ENCODE data around the gene INO80. TPM values are rescaled to one million over a fixed set of nuclear protein-coding genes. Genes with fewer than 3 reads are reported as not detected.
A peak's percentile ranks its signal among the peaks of the same experiment; 100 is the strongest.

INO80 gene
- total RNA-seq, 2 experiments from 2014 or later: 21.8 to 22.1 TPM

DNA sequence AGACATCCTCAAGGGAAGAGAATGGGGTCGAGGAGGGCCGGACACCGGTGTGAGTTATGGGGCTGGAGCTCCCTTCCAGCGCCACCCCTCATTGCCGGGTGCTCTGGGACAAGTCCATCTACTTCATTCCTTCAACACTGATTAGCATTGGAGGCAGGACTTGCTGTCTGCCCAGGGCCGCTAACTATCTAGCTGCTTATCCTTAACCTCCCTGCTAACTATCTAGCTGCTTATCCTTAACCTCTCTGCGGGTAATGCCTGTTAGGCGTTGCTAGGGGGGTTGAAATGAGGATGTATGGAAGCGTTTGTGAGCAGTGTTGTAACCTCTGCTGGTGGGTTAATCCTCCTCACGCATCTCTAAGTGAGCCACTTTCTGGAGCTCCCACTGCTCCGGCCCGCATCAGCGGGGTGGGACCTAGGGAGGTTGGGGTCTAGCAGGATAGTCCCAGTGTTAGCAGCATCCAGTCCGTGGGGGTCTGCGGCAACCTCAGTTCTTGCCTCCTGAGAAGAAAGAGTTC, 173.7 kb downstream of the INO80 start:
- Mint-ChIP-seq H3K9me3 (no peaks in the 10 kb centered on the region), H3K4me1 (peaks cover 44% of the 10 kb centered on the region), H3K27ac (peak overlapping the region; percentile 55), H3K36me3 (ENCODE audit: low read depth) (no peaks in the 10 kb centered on the region), H3K27me3 (peaks cover 4% of the 10 kb centered on the region), H3K4me3 (peak overlapping the region; percentile 80)
- POLR2A ChIA-PET: interaction anchor here (0.7 to 3.1 kb wide), 10 partner anchors 10 to 390 kb away, joined by 3 to 50 read pairs (median 5); partner anchors contain the start of genes CHAC1, INO80, NUSAP1 and OIP5
- CTCF ChIA-PET: interaction anchor here (0.5 to 4.0 kb wide), 24 partner anchors 9 to 307 kb away, joined by 3 to 48 read pairs (median 5); partner anchors contain the start of genes CHAC1, CHP1, DLL4 and EXD1
- no peak for DNase-seq

DNA sequence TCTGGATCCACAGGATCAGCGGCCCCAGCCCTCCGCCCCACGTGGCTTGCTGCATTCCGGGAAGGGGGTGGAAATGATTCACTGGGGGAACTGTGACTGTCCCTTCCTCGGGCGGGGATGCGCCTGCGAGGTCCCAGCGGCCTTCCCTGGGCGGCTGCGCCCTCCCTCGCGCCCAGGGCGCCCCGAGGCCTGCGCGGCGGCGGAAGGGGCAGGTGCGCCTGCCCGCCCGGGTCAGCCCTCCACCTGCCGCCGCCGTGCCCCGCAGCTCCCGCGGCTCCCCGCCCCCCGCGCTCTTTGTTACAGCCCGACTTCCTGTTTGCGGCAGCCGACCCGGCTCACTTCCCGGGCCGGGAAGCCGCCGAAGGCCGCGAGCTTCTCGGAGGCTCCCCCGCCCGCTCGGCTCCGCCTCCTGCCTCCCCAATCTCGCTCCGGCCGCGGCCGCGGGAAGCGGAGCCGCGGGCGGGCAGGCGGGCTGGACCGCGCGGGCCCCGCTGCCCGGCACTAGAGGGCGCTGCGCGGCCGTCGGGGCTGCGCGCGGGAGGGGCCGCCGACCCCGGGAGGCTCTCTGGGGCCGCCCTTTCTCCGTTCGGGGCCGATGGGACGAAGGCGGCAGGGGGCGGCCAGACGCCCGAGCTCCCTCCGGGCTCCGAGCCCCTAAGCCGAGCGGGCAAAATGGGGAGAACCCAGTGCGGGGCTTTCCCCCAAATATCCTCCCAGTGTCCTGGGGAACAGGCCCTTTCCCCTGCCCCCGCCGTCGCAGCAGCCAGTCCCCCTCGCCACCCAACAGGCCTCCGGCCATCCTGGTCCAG, 174.3 kb downstream of the INO80 start:
- POLR2A ChIA-PET: interaction anchor here (1.0 to 3.1 kb wide), 10 partner anchors 9 to 391 kb away, joined by 3 to 50 read pairs (median 6); partner anchors contain the start of genes CHAC1, INO80, NUSAP1 and OIP5
- peaks cover 4% of the 10 kb centered on the region for H3K27me3 Mint-ChIP-seq
- CTCF ChIA-PET: interaction anchor here (0.6 to 4.0 kb wide), 28 partner anchors 8 to 662 kb away, joined by 3 to 48 read pairs (median 5); partner anchors contain the start of genes CHAC1, CHP1, DLL4 and EXD1
- H3K36me3 Mint-ChIP-seq (ENCODE audit: low read depth): no peaks in the 10 kb centered on the region
- no peak overlapping the region for H3K27ac Mint-ChIP-seq
- DNase-seq: peak; percentile 73
- H3K4me1 Mint-ChIP-seq: peaks cover 44% of the 10 kb centered on the region
- H3K9me3 Mint-ChIP-seq: no peaks in the 10 kb centered on the region
- H3K4me3 Mint-ChIP-seq: peak overlapping the region; percentile 80

DNA sequence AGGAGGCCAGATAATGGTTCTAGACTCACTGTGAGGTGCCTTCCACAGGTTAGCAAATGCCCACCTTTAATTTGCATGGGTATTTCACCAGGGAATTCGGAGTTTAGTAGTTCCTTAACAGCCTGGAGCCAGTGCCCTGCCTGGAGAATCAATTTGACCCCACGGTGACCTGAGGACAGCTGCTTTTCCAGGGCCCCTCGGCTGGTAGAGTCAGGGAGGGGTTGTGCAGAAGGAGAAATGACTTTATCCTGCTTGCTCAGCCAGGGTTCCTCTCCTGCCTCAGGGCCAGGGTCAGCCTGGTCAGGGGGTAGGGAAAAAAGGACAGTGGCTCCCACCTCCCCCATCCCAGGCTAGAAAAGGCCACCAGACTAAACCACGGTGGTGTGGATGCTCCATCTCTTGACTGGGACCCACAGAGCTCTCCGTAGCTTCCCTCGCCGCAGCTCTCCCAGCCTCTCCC, 175.0 kb downstream of the INO80 start:
- peak overlapping the region; percentile 27 for H3K4me3 Mint-ChIP-seq

DNA sequence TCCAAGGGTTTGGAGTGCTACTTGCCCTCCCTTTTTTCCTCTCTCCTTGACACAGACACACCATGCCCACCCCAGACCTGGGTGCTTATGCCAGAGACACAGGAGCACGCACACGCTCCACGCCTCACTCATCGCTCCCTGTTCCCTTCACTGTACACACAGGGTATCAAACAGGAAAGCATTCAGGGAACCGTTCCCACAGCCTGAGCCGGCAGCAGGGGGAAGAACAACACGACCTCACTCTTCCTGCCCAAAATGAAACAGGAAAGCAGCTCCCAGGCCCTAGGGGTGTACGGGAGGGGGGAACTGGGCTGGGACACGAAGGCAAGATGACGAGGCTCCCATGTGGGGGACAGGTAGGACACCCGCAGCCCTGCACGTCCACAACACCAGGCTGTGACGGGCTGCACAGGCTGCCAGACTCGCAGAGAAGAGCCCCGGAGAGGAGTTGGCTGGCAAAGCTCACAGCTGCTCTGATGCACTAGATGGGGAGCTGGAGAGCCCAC, 175.7 kb downstream of the INO80 start:
- Mint-ChIP-seq H3K4me1 (peaks cover 34% of the 10 kb centered on the region), H3K27me3 (peaks cover 3% of the 10 kb centered on the region), H3K36me3 (ENCODE audit: low read depth) (no peaks in the 10 kb centered on the region), H3K4me3 (peak overlapping the region; percentile 9), H3K27ac (peak overlapping the region; percentile 2), H3K9me3 (no peaks in the 10 kb centered on the region)
- POLR2A ChIA-PET: interaction anchor here (1.0 to 3.1 kb wide), 4 partner anchors 13 to 37 kb away, joined by 3 to 50 read pairs (median 6); partner anchors contain the start of gene CHAC1
- no peak for DNase-seq
- CTCF ChIA-PET: interaction anchor here (0.9 to 4.0 kb wide), 8 partner anchors 10 to 290 kb away, joined by 3 to 48 read pairs (median 8); partner anchors contain the start of genes CHAC1, CHP1 and EXD1

More for the DNA sequence above, 175.0 kb downstream of the INO80 start:
- Mint-ChIP-seq H3K4me1 (peaks cover 40% of the 10 kb centered on the region), H3K27me3 (peaks cover 3% of the 10 kb centered on the region), H3K27ac (no peak overlapping the region), H3K9me3 (no peaks in the 10 kb centered on the region), H3K36me3 (ENCODE audit: low read depth) (no peaks in the 10 kb centered on the region)
- no peak for DNase-seq
- CTCF ChIA-PET: interaction anchor here (0.6 to 4.0 kb wide), 22 partner anchors 8 to 663 kb away, joined by 3 to 48 read pairs (median 6); partner anchors contain the start of genes CHAC1, CHP1, DLL4 and EXD1
- POLR2A ChIA-PET: interaction anchor here (1.0 to 3.1 kb wide), 10 partner anchors 8 to 391 kb away, joined by 3 to 50 read pairs (median 6); partner anchors contain the start of genes CHAC1, INO80, NUSAP1 and OIP5

GRCh38 chr15:40938536-40938870, 177.6 kb downstream of the INO80 start:
- Mint-ChIP-seq H3K4me1 (peaks cover 23% of the 10 kb centered on the region), H3K9me3 (no peaks in the 10 kb centered on the region), H3K4me3 (no peak overlapping the region), H3K27me3 (peaks cover 4% of the 10 kb centered on the region), H3K36me3 (ENCODE audit: low read depth) (no peaks in the 10 kb centered on the region), H3K27ac (no peak overlapping the region)
- no peak for DNase-seq
- POLR2A ChIA-PET: no interaction called here
- CTCF ChIA-PET: interaction anchor here (2.2 kb wide), 1 partner anchor 8 kb away, joined by 17 read pairs; no protein-coding TSS in a partner anchor

DNA sequence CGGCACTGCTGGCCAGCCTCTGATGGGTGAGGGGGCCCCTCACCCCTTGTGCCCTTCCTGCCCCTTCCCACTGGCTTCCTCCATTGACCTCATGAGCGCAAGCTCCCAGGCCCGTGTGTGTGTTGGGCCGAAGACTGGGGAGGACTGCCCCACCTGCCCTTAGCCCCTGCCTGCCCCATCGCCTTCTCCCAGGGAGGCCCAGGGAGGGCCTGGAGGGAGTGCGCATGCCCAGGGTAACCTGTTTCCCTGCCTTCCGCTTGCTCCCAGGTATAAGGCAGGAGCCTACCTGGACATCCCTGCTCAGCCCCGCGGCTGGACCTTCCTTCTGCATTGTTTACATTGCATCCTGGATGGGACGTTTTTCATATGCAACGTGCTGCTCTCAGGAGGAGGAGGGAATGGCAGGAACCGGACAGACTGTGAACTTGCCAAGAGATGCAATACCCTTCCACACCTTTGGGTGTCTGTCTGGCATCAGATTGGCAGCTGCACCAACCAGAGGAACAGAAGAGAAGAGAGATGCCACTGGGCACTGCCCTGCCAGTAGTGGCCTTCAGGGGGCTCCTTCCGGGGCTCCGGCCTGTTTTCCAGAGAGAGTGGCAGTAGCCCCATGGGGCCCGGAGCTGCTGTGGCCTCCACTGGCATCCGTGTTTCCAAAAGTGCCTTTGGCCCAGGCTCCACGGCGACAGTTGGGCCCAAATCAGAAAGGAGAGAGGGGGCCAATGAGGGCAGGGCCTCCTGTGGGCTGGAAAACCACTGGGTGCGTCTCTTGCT, 178.1 kb downstream of the INO80 start:
- CTCF ChIA-PET: no interaction called here
- no peaks in the 10 kb centered on the region for H3K9me3 Mint-ChIP-seq
- no peaks in the 10 kb centered on the region for H3K36me3 Mint-ChIP-seq (ENCODE audit: low read depth)
- peak overlapping the region; percentile 11 for H3K27ac Mint-ChIP-seq
- peaks cover 6% of the 10 kb centered on the region for H3K27me3 Mint-ChIP-seq
- no peak for DNase-seq
- H3K4me1 Mint-ChIP-seq: peaks cover 17% of the 10 kb centered on the region
- POLR2A ChIA-PET: no interaction called here
- no peak overlapping the region for H3K4me3 Mint-ChIP-seq

GRCh38 chr15:40936709-40937666, 179.1 kb downstream of the INO80 start:
- peaks cover 12% of the 10 kb centered on the region for H3K4me1 Mint-ChIP-seq
- H3K27ac Mint-ChIP-seq: no peak overlapping the region
- ChIA-PET CTCF (no interaction called here), POLR2A (no interaction called here)
- H3K27me3 Mint-ChIP-seq: peaks cover 8% of the 10 kb centered on the region
- no peak overlapping the region for H3K4me3 Mint-ChIP-seq
- no peak for DNase-seq
- H3K36me3 Mint-ChIP-seq (ENCODE audit: low read depth): no peaks in the 10 kb centered on the region
- H3K9me3 Mint-ChIP-seq: no peaks in the 10 kb centered on the region

GRCh38 chr15:40936234-40936708, 179.8 kb downstream of the INO80 start:
- DNase-seq: no peak
- Mint-ChIP-seq H3K4me1 (peaks cover 14% of the 10 kb centered on the region), H3K36me3 (ENCODE audit: low read depth) (no peaks in the 10 kb centered on the region), H3K4me3 (no peak overlapping the region), H3K9me3 (no peaks in the 10 kb centered on the region), H3K27ac (no peak overlapping the region), H3K27me3 (peaks cover 15% of the 10 kb centered on the region)
- ChIA-PET POLR2A (no interaction called here), CTCF (no interaction called here)

- CTCF ChIA-PET: interaction anchor here (0.6 to 2.0 kb wide), 2 partner anchors 7 to 12 kb away, joined by 4 to 6 read pairs; no protein-coding TSS in a partner anchor
- H3K9me3 Mint-ChIP-seq: no peaks in the 10 kb centered on the region
Measured at GRCh38 chr15:40934457-40934856, 181.6 kb downstream of the INO80 start.

DNA sequence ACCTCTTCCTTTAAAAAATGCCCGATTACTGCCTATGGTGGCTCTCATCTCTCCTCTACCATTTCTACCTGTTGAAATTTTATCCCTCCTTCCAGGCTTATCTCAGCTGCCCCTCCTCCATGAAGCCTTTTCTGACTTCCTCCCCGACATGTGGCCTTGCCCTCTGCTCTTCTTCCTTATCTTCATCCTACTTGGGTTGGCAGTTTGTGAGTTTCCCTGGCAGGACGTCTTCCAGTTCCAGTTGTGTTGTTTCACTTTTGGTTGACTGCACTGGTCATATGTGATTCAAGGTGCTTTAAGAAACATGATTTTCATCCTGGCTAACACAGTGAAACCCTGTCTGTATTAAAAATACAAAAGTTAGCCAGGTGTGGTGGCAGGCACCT, 182.6 kb downstream of the INO80 start:
- no peaks in the 10 kb centered on the region for H3K36me3 Mint-ChIP-seq (ENCODE audit: low read depth)
- CTCF ChIA-PET: interaction anchor here (2.0 kb wide), 1 partner anchor 8 kb away, joined by 6 read pairs; no protein-coding TSS in a partner anchor
- no peak for DNase-seq
- peaks cover 41% of the 10 kb centered on the region for H3K27me3 Mint-ChIP-seq
- no peaks in the 10 kb centered on the region for H3K9me3 Mint-ChIP-seq
- no peak overlapping the region for H3K4me3 Mint-ChIP-seq
- no peak overlapping the region for H3K27ac Mint-ChIP-seq
- peaks cover 31% of the 10 kb centered on the region for H3K4me1 Mint-ChIP-seq
- POLR2A ChIA-PET: no interaction called here

More at GRCh38 chr15:40934457-40934856, 181.6 kb downstream of the INO80 start:
- DNase-seq: no peak
- peaks cover 22% of the 10 kb centered on the region for H3K4me1 Mint-ChIP-seq
- H3K36me3 Mint-ChIP-seq (ENCODE audit: low read depth): no peaks in the 10 kb centered on the region
- POLR2A ChIA-PET: interaction anchor here (1.1 kb wide), 1 partner anchor 10 kb away, joined by 3 read pairs; no protein-coding TSS in a partner anchor
- H3K27ac Mint-ChIP-seq: no peak overlapping the region
- no peak overlapping the region for H3K4me3 Mint-ChIP-seq
- peaks cover 32% of the 10 kb centered on the region for H3K27me3 Mint-ChIP-seq
